ENCODE data around the gene SP1.

SP1 gene

DNA sequence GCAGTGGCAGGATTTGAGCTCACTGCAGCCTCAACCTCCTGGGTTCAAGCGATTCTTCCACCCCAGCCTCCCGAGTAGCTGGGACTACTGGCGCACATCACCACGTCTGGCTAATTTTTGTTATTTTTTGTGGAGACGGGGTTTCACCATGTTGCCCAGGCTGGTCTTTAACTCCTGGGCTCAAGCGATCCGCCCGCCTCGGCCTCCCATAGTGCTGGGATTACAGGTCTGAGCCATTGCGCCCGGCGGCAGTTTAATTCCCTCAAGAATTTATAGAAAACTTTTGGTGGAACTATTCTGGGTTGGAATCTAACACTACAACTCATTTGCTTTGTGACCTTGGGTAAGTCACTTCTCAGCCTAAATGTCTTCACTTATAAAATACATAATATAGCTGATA, 1.8 kb upstream of the SP1 start:
- Histone ChIP-seq H3K9me3 (ENCODE audit: insufficient read depth, low read length) (no peaks in the 10 kb centered on the region), H3K9me2 (replicated peaks; ENCODE audit: insufficient read depth, low read length) (no peaks in the 10 kb centered on the region), H3K9ac (ENCODE audit: low read length) (peak overlapping the region; percentile 65), H4K20me1 (ENCODE audit: low read depth, low read length) (no peaks in the 10 kb centered on the region), H3K36me3 (ENCODE audit: low read length) (no peaks in the 10 kb centered on the region; the same call in 1 of the 2 replicates), H3F3A (ENCODE audit: insufficient read depth) (peaks cover 27% of the 10 kb centered on the region; the same call in 1 of the 2 replicates), H3K27me3 (ENCODE audit: low read length) (no peaks in the 10 kb centered on the region), H3K27ac (ENCODE audit: low read depth, low read length) (peak overlapping the region; percentile 77), H3K4me2 (ENCODE audit: low read depth, low read length, poor library complexity, severe bottlenecking) (peak overlapping the region; percentile 67), H3K79me2 (ENCODE audit: insufficient read depth, low read length) (peaks cover 23% of the 10 kb centered on the region), H2AFZ (ENCODE audit: low read depth, low read length, severe bottlenecking) (peak overlapping the region; percentile 90), H3K4me3 (ENCODE audit: insufficient read depth, low read length, poor library complexity, severe bottlenecking) (no peak overlapping the region)
- no peak for TF ChIP-seq EZH2phosphoT487 (conservative IDR thresholded peaks at IDR 0.05; ENCODE audit: low read length)
- TF ChIP-seq, protein P1, sequence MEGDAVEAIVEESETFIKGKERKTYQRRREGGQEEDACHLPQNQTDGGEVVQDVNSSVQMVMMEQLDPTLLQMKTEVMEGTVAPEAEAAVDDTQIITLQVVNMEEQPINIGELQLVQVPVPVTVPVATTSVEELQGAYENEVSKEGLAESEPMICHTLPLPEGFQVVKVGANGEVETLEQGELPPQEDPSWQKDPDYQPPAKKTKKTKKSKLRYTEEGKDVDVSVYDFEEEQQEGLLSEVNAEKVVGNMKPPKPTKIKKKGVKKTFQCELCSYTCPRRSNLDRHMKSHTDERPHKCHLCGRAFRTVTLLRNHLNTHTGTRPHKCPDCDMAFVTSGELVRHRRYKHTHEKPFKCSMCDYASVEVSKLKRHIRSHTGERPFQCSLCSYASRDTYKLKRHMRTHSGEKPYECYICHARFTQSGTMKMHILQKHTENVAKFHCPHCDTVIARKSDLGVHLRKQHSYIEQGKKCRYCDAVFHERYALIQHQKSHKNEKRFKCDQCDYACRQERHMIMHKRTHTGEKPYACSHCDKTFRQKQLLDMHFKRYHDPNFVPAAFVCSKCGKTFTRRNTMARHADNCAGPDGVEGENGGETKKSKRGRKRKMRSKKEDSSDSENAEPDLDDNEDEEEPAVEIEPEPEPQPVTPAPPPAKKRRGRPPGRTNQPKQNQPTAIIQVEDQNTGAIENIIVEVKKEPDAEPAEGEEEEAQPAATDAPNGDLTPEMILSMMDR (IDR thresholded peaks at IDR 0.05; ENCODE audit: insufficient read depth, low read length, poor library complexity, severe bottlenecking): no peak

DNA sequence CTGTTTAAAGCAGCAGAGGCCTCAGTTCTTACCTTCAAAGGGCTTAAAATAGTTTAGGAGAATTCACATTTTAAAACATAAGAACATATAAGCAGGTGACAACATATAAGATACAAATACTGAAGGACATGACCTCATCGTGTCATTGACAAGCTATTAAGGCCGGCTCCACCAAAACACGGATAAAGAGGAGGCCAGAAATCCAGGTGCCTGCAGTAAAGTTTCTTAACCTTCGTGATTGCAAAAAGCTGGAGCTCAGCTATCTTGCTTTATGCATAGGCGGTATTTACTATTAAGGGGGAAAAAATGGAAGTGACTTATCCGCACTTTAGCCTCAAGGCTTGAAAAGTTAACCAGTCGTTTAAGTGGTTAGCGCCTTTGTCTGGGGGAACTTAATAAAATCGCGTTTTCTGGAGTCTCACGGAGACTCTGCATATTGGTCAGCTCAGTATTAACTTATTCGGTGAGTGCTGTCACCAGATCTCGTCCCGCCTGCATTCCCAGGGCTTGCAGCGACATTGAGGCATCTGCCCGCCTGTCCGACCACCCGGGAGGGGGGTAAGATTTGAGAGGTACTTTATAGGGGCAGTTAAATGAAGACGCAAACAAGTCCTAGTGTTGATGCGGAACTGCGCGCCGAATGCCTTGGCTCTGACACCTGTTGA, 1.1 kb upstream of the SP1 start:
- Histone ChIP-seq H3K4me2 (ENCODE audit: low read depth, low read length, poor library complexity, severe bottlenecking) (peak overlapping the region; percentile 67), H3K79me2 (ENCODE audit: insufficient read depth, low read length) (peaks cover 29% of the 10 kb centered on the region), H2AFZ (ENCODE audit: low read depth, low read length, severe bottlenecking) (peak overlapping the region; percentile 90), H3K9ac (ENCODE audit: low read length) (peak overlapping the region; percentile 65), H3K9me3 (ENCODE audit: insufficient read depth, low read length) (no peaks in the 10 kb centered on the region), H3K9me2 (replicated peaks; ENCODE audit: insufficient read depth, low read length) (no peaks in the 10 kb centered on the region), H3K36me3 (ENCODE audit: low read length) (no peaks in the 10 kb centered on the region; the same call in 1 of the 2 replicates), H4K20me1 (ENCODE audit: low read depth, low read length) (no peaks in the 10 kb centered on the region), H3K27me3 (ENCODE audit: low read length) (no peaks in the 10 kb centered on the region), H3K4me3 (ENCODE audit: insufficient read depth, low read length, poor library complexity, severe bottlenecking) (peak overlapping the region; percentile 51), H3K27ac (ENCODE audit: low read depth, low read length) (peak overlapping the region; percentile 77), H3F3A (ENCODE audit: insufficient read depth) (peaks cover 27% of the 10 kb centered on the region; the same call in 1 of the 2 replicates)
- TF ChIP-seq, protein P1 (IDR thresholded peaks at IDR 0.05; ENCODE audit: insufficient read depth, low read length, poor library complexity, severe bottlenecking): no peak
- TF ChIP-seq EZH2phosphoT487 (conservative IDR thresholded peaks at IDR 0.05; ENCODE audit: low read length): no peak

DNA sequence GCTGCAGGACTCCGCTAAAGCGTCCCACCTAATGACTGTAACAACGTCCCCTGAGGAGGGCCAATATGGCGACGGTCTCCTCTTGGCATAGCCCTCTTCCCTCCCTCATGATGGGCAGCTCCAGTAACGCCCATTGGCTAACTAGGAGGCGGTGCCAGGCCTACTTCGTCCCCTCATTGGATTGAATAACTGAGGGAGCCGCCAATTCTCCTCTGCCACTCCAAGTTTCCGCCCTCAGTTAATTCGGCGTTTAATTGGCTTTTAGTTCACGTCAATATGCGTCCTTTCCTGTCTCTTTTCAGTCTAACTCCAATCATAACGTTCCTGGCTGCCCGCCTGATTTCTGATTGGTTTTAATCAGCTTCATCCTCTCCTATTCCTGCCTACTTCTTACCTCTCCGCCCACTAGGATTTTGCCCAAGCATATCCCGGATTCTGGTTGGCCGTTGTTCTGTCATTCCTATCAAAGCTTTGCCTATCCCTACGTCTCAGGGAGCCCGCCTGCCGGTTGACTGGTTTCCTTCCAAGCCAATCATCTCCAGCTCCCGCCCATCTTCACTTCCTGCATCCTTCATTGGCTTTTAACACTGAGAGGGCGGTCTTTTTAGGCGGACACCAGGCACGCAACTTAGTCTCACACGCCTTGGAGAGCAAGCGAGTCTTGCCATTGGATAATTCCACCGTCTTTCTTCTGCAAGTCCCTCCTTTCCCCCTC, 430 bp upstream of the SP1 start:
- Histone ChIP-seq H3F3A (ENCODE audit: insufficient read depth) (peaks cover 27% of the 10 kb centered on the region; the same call in 1 of the 2 replicates), H2AFZ (ENCODE audit: low read depth, low read length, severe bottlenecking) (peak overlapping the region; percentile 90), H3K9ac (ENCODE audit: low read length) (peak overlapping the region; percentile 85)

More for the DNA sequence above, 430 bp upstream of the SP1 start:
- no peaks in the 10 kb centered on the region for H3K9me3 ChIP-seq (ENCODE audit: insufficient read depth, low read length)
- H3K27me3 ChIP-seq (ENCODE audit: low read length): no peaks in the 10 kb centered on the region
- peak overlapping the region; percentile 88 for H3K27ac ChIP-seq (ENCODE audit: low read depth, low read length)
- H3K79me2 ChIP-seq (ENCODE audit: insufficient read depth, low read length): peaks cover 34% of the 10 kb centered on the region
- H3K36me3 ChIP-seq (ENCODE audit: low read length): no peaks in the 10 kb centered on the region; the same call in 1 of the 2 replicates
- H4K20me1 ChIP-seq (ENCODE audit: low read depth, low read length): no peaks in the 10 kb centered on the region
- H3K9me2 ChIP-seq (replicated peaks; ENCODE audit: insufficient read depth, low read length): no peaks in the 10 kb centered on the region
- peak overlapping the region; percentile 51 for H3K4me3 ChIP-seq (ENCODE audit: insufficient read depth, low read length, poor library complexity, severe bottlenecking)
- TF ChIP-seq, protein P1 (IDR thresholded peaks at IDR 0.05; ENCODE audit: insufficient read depth, low read length, poor library complexity, severe bottlenecking): no peak
- no peak for TF ChIP-seq EZH2phosphoT487 (conservative IDR thresholded peaks at IDR 0.05; ENCODE audit: low read length)
- peak overlapping the region; percentile 67 for H3K4me2 ChIP-seq (ENCODE audit: low read depth, low read length, poor library complexity, severe bottlenecking)

All from SU-DHL-6 (cell line).